Naive B cell (primary cell): Measurements from ENCODE around the gene MYL12A. TPM values are rescaled to one million over a fixed set of nuclear protein-coding genes. Genes with fewer than 3 reads are reported as not detected.

Source experiments
- ATAC-seq, 2 donors: fragments of 150-1000 bp; cut with Tn5 transposase; 2 replicates each; pipeline ENCODE4 v1.10.0; 2021; ENCODE audit warnings: low read depth in 2 of 2, mild to moderate bottlenecking in 2 of 2, moderate library complexity in 2 of 2
- DNase-seq: peaks from one replicate; pipeline ENCODE4 v3.0.0; 2022
- H3K27ac Mint-ChIP-seq, 6 donors: one replicate each; pipeline ENCODE4 v1.8.0; 2020 to 2022; ENCODE audit warnings: mild to moderate bottlenecking in 6 of 6, mixed read lengths in 6 of 6, moderate library complexity in 5 of 6, inconsistent platforms in 2 of 6
- H3K27me3 Mint-ChIP-seq, 3 donors: one replicate each; pipeline ENCODE4 v1.8.0; 2021 to 2022; ENCODE audit warnings: mixed read lengths in 3 of 3, mild to moderate bottlenecking in 1 of 3
- H3K36me3 Mint-ChIP-seq, 2 donors: one replicate each; pipeline ENCODE4 v1.8.0; 2020 to 2022; ENCODE audit warnings: mixed read lengths in 2 of 2, inconsistent platforms in 1 of 2, mild to moderate bottlenecking in 1 of 2
- H3K4me1 Mint-ChIP-seq, 3 donors: one replicate each; pipeline ENCODE4 v1.8.0; 2020 to 2022; ENCODE audit warnings: mixed read lengths in 3 of 3, inconsistent platforms in 1 of 3, mild to moderate bottlenecking in 1 of 3, moderate library complexity in 1 of 3
- H3K4me3 Mint-ChIP-seq, 8 donors: one replicate each; pipeline ENCODE4 v1.8.0; 2020 to 2022; ENCODE audit warnings: mild to moderate bottlenecking in 8 of 8, mixed read lengths in 8 of 8, moderate library complexity in 8 of 8, inconsistent platforms in 2 of 8
- H3K9me3 Mint-ChIP-seq, 7 donors: one replicate each; pipeline ENCODE4 v1.8.0; 2020 to 2022; ENCODE audit warnings: mixed read lengths in 7 of 7, mild to moderate bottlenecking in 5 of 7, inconsistent platforms in 2 of 7, moderate library complexity in 1 of 7
- polyA plus RNA-seq, 6 donors: library from polyadenylated mRNA; unstranded; fragments of 300-500 nt; fragmentation: Illumina TruSeq; gene quantifications; one replicate each; pipeline ENCODE4 v1.2.3, GENCODE V29; 2021; ENCODE audit warnings: low read depth in 6 of 6

The MYL12A gene
- polyA plus RNA-seq, 6 donors from 2014 or later = 1,232 to 1,667 (median 1,472) TPM

DNA sequence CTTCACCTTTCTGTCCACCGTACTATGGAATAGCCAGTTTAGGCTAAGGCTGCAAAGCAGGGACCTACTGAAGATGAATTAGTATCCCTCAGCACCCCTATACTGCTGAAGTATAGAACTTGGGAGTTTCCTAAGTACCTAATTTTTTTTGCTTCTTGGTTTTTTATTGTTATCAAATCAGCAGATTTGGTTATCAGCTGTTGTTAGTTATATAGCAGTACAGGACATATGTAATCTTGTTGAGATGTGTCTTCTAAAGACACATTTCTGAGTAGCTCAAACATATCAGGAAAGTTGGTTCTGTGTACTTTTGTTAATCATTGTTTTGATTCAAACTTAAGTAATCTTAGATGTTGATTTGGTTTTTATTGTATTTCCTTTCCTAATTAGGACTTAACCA, 5.2 kb downstream of the MYL12A start:
- Mint-ChIP-seq H3K27me3 (no peaks in the 10 kb centered on the region), H3K4me3 (peak overlapping the region in 2 of 8 donors; percentile 42 to 55), H3K36me3 (peaks cover 18 to 29% of the 10 kb centered on the region in 2 donors), H3K4me1 (peaks cover 57 to 75% (median 62%) of the 10 kb centered on the region in 3 donors), H3K27ac (peak overlapping the region in 4 of 6 donors; percentile 20 to 79 (median 40)), H3K9me3 (no peaks in the 10 kb centered on the region)
- ATAC-seq = no peak
- DNase-seq = no peak

- ATAC-seq = no peak
- Mint-ChIP-seq H3K36me3 (peaks cover 18 to 36% of the 10 kb centered on the region in 2 donors), H3K4me3 (no peak overlapping the region), H3K27me3 (no peaks in the 10 kb centered on the region), H3K4me1 (peaks cover 64 to 81% (median 67%) of the 10 kb centered on the region in 3 donors), H3K27ac (peak overlapping the region in 3 of 6 donors; percentile 10 to 98 (median 35)), H3K9me3 (no peaks in the 10 kb centered on the region)
- no peak for DNase-seq
These were observed 7.1 kb downstream of the MYL12A start for GRCh38 chr18:3254725-3255124.

- Mint-ChIP-seq H3K36me3 (peaks cover 18 to 32% of the 10 kb centered on the region in 2 donors), H3K27ac (peak overlapping the region in 5 of 6 donors; percentile 41 to 98 (median 82)), H3K27me3 (no peaks in the 10 kb centered on the region), H3K4me3 (peak overlapping the region in 4 of 8 donors; percentile 8 to 68 (median 44)), H3K9me3 (no peaks in the 10 kb centered on the region), H3K4me1 (peaks cover 59 to 81% (median 66%) of the 10 kb centered on the region in 3 donors)
- ATAC-seq (peak; percentile 67 to 69), DNase-seq (no peak)
These were observed 8.1 kb downstream of the MYL12A start for GRCh38 chr18:3255611-3256165.

GRCh38 chr18:3256693-3257626, 9.4 kb downstream of the MYL12A start:
- Mint-ChIP-seq H3K27me3 (no peaks in the 10 kb centered on the region), H3K4me1 (peaks cover 59 to 79% (median 65%) of the 10 kb centered on the region in 3 donors), H3K36me3 (peaks cover 18 to 31% of the 10 kb centered on the region in 2 donors), H3K9me3 (no peaks in the 10 kb centered on the region), H3K4me3 (peak overlapping the region; percentile 9 to 74 (median 51)), H3K27ac (peak overlapping the region; percentile 78 to 98 (median 90))
- no peak for ATAC-seq
- no peak for DNase-seq

GRCh38 chr18:3257627-3258120, 10.1 kb downstream of the MYL12A start:
- no peaks in the 10 kb centered on the region for H3K27me3 Mint-ChIP-seq
- peaks cover 18 to 31% of the 10 kb centered on the region in 2 donors for H3K36me3 Mint-ChIP-seq
- peaks cover 58 to 73% (median 66%) of the 10 kb centered on the region in 3 donors for H3K4me1 Mint-ChIP-seq
- DNase-seq (no peak), ATAC-seq (no peak)
- no peaks in the 10 kb centered on the region for H3K9me3 Mint-ChIP-seq
- peak overlapping the region in 5 of 6 donors; percentile 41 to 98 (median 87) for H3K27ac Mint-ChIP-seq
- peak overlapping the region in 4 of 8 donors; percentile 9 to 97 (median 62) for H3K4me3 Mint-ChIP-seq

DNA sequence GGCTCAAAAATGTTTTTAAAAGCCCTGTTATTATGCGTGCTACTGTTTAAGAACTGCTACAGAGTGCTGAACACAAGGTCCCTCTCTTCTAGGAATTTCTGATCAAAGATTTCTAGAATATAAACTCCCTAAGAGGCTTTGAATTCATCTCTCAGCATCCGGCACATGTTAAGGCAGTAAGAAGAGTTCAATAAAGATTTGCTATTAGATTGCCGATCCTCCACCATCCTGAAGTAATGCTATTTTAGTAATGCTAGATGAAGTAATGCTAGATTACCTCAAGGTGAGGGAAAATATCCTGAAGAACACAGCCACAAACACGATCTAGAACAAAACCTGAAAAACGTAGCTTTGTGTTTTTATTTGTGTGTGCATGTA, 13.4 kb downstream of the MYL12A start:
- Mint-ChIP-seq H3K9me3 (no peaks in the 10 kb centered on the region), H3K36me3 (peaks cover 7 to 9% of the 10 kb centered on the region in 2 donors), H3K4me1 (peaks cover 66 to 82% (median 75%) of the 10 kb centered on the region in 3 donors), H3K27me3 (no peaks in the 10 kb centered on the region), H3K27ac (peak overlapping the region; percentile 98 to 100 (median 99)), H3K4me3 (peak overlapping the region; percentile 92 to 99 (median 98))
- ATAC-seq = no peak
- DNase-seq = no peak

- peak; percentile 86 for DNase-seq
- Mint-ChIP-seq H3K36me3 (peaks cover under 1 to 9% of the 10 kb centered on the region in 2 donors), H3K4me3 (peak within 1 kb of the TSS; percentile 93 to 99 (median 98)), H3K27ac (peak within 1 kb of the TSS; percentile 98 to 100 (median 99)), H3K4me1 (peaks cover 66 to 82% (median 75%) of the 10 kb centered on the region in 3 donors), H3K9me3 (no peaks in the 10 kb centered on the region), H3K27me3 (no peaks in the 10 kb centered on the region)
- peak; percentile 81 to 82 for ATAC-seq
These were observed 14.0 kb downstream of the MYL12A start, which contains the start of gene MYL12B for GRCh38 chr18:3261373-3262233. Gene MYL12B, plus strand, starts transcription at chr18:3262133. Its CDS starts 10,766 bp downstream, at chr18:3272899.

DNA sequence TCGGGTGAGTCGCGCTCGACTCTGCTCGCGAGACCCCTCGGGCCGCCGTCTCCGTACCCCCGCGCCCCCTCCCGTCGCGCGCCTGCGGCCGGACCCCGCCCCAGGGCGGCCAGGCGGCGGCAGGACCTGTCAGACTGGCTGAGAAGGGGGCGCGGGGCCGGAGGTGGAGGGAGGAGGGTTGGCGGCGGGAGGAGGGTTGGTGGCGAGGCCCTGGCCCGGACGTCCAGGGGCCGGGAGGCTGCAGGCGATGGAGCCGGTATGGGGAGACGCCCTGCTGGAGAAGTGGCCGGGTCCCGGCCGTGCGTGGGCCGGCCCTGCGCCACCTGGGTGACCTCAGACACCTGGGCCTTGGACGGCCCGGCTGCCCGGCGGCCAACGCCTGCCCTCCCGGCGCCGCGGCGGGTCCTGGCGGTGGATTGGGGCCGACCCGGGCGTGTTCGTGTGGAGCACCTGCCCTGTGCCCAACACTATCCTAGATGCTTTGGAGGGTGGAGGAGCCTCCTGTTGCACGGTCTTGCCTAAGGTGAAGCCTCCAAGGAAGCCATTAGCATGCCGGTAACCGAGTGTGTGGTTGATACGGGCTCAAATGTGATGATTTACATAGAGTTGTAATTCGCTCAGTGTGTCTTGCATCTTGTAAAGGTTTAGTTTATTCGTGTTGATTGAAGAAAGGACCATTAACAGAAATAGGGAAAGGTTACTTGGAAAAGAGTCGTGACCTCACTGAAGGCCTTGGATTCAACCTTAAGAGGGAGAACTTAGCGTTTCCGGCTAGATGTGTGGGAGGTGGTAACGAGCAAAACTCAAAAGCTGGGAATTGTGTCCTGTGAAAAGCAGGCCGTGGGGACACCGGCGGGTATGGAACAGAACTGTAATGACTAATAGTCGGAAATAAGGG, 14.9 kb downstream of the MYL12A start:
- Mint-ChIP-seq H3K27ac (peak overlapping the region; percentile 92 to 100 (median 98)), H3K36me3 (peaks cover 0 to 9% of the 10 kb centered on the region in 2 donors), H3K4me1 (peaks cover 66 to 81% (median 75%) of the 10 kb centered on the region in 3 donors), H3K9me3 (no peaks in the 10 kb centered on the region), H3K27me3 (no peaks in the 10 kb centered on the region), H3K4me3 (peak overlapping the region; percentile 93 to 99 (median 98))
- DNase-seq (no peak), ATAC-seq (peak; percentile 21 to 22)

DNA sequence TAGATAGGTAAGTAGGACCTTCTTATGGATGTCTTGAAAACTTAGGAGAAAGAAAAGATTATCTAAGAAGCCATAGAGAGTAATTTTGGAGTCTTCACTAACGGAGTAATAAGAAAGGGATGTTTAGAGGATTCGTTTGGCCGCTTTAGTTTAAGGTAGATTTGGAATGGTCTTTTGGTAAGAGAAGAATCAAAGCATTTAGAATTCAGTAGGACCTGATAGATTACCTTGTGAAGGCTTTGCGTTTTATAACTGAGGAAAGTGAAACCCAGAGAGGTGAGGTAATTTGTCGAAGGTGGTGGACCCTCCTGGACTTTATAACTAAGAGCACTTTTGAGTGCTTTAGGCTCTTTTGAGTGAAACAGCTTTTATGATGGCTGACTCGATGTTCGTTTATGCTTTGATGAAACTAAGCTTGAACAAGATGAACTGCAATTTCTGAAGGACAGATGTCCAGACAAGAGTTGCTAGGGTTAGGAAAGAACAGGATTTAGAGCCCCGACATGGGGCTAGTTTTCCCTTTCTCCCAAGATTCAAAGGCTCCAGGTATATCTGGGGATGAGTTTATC, 15.6 kb downstream of the MYL12A start:
- no peaks in the 10 kb centered on the region for H3K27me3 Mint-ChIP-seq
- H3K36me3 Mint-ChIP-seq = peaks cover 0 to 3% of the 10 kb centered on the region in 2 donors
- no peak for DNase-seq
- peaks cover 62 to 79% (median 72%) of the 10 kb centered on the region in 3 donors for H3K4me1 Mint-ChIP-seq
- H3K4me3 Mint-ChIP-seq = peak overlapping the region; percentile 90 to 98 (median 95)
- no peak for ATAC-seq
- peak overlapping the region; percentile 88 to 98 (median 96) for H3K27ac Mint-ChIP-seq
- no peaks in the 10 kb centered on the region for H3K9me3 Mint-ChIP-seq

- Mint-ChIP-seq H3K4me1 (peaks cover 64 to 81% (median 78%) of the 10 kb centered on the region in 3 donors), H3K4me3 (peak overlapping the region in 1 of 8 donors; percentile 97), H3K36me3 (no peaks in the 10 kb centered on the region), H3K9me3 (no peaks in the 10 kb centered on the region), H3K27ac (peak overlapping the region in 2 of 6 donors; percentile 70 to 98), H3K27me3 (no peaks in the 10 kb centered on the region)
- ATAC-seq (no peak), DNase-seq (no peak)
These were observed 16.8 kb downstream of the MYL12A start for GRCh38 chr18:3264362-3264761.

GRCh38 chr18:3265564-3266033, 18.0 kb downstream of the MYL12A start:
- Mint-ChIP-seq H3K4me3 (peak overlapping the region in 4 of 8 donors; percentile 13 to 61 (median 30)), H3K27ac (peak overlapping the region in 4 of 6 donors; percentile 8 to 84 (median 76)), H3K27me3 (no peaks in the 10 kb centered on the region), H3K9me3 (no peaks in the 10 kb centered on the region), H3K4me1 (peaks cover 73 to 85% (median 84%) of the 10 kb centered on the region in 3 donors), H3K36me3 (no peaks in the 10 kb centered on the region)
- ATAC-seq (no peak), DNase-seq (no peak)
